HuH-7 (cell line): ENCODE results near the gene FOSL1.
A peak's percentile ranks its signal among the peaks of the same experiment; 100 is the strongest.

Source experiments
- DNase-seq: peaks from one replicate; pipeline ENCODE4 v3.0.0; 2011; ENCODE audit warnings: low spot score

Gene FOSL1

GRCh38 chr11:65882120-65883057 is 17.8 kb downstream of the FOSL1 start:
- DNase-seq, result no peak

GRCh38 chr11:65880844-65881421 is 19.3 kb downstream of the FOSL1 start:
- DNase-seq, result no peak

DNA sequence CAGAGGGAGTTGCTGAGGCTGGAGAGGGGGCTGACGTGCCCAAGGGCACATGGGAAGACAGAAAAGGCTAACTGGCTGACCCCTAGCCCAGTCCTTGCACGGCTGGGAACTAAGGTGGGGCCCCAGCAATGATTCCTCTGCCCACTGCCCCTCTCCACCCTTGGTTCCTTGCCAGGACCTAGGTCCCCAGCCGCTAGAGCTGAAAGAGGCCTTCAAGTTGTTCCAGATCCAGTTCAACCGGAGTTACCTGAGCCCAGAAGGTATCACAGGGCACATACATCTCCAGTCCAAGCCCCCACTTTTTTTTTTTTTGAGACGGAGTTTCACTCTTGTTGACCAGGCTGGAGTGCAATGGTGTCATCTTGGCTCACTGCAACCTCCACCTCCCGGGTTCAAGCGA is 20.2 kb downstream of the FOSL1 start:
- no peak for DNase-seq

DNA sequence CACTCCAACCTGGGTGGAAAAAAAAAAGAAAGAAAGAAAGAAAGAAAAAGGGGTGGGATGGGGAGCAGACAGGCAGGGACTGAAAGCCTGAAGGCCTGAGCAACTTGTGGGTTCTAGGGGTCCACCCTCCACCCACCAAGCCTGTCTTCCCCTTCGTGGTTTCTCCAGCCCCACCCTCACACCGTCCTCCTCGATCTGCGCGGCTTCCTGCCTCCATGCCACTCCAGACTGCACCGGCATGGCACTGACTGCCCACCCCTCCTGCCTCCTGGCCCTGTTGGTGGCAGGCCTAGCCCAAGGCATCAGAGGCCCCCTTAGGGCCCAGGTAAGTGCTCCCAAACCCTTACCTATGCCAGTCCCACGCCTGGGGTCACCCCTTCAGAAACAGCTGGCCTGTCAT is 20.6 kb downstream of the FOSL1 start, which contains the start of gene CTSW:
Gene CTSW (plus strand): TSS at position 221 of the 400 bp plus-strand sequence. CDS start 18 bp downstream, at position 239.
- DNase-seq, result no peak

GRCh38 chr11:65873318-65874156 is 26.7 kb downstream of the FOSL1 start:
- peak; percentile 97 for DNase-seq

DNA sequence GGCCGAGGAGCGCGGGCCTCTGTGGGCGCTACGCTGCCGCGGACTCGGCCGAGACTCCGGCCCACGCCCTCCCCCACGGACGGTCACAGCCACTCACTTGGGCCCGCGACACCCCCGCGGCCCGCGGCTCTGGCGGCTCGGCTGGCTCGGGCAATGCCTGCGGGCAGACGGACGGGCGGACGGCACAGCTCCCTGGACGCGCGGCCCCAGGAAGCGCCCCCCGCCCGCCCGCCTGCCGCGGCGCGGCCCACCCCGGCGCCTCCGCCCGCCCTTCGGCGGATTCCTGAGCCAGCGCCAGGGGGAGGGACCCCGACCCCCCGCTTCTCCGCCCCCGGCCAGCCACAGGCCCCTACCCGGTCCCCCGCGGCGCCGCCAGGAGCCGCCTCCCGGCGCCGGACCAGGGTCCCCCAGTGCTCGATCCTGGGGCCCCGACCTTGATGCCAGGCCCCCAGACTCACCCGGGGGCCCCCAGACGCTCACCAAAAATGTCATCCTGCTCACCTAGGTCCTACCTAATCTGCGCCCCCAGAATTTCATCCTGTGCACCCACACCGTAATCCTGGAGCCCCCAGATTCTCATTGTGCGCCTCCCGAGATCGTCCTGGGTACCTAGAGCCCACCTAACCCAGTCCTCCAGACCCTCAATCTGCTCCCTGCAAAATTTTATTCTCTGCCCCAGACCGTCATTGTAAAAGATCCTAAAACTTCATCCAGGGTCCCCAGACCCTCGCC is 27.4 kb downstream of the FOSL1 start, which contains the start of gene EFEMP2:
Gene EFEMP2 (minus strand): TSS at position 215 of the 732 bp plus-strand sequence. CDS start 446 bp downstream, outside the sequence.
- no peak for DNase-seq

DNA sequence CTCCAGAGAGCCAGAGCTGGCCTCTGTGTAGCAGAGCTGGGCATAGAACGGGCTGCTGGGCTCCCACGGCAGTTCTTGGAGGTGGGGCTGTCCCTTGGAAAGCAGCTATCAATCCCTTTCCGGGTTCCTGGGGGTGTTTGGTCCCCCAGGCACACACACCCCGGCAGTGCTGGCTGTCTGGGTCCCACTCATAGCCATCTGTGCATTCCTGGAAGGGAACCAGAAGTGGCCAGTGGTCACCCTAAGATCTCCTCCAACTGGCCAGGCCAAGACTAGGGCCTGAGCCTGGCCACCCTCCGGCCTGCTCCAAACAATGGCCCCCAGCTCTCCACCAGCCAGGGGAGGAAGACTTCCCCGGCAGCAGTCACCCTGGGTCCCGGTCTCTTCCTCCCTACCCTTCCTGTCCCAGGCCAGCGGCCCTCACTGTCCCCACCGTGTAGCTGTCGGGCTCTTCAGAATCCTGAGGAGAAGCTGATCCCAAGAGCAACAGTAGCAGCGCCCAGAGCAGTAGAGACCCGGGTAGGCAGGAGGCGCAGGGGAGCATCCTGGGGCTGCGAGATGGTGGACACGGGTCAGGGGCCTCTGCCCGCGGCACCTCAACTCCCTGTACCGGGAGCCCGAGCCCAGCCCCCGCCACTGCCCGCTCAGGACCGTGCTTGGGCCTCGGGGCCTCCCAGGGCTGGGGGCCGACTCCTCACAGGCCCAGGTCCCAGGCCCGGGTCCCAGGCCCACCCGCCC is 28.2 kb downstream of the FOSL1 start:
- peak; percentile 58 for DNase-seq

DNA sequence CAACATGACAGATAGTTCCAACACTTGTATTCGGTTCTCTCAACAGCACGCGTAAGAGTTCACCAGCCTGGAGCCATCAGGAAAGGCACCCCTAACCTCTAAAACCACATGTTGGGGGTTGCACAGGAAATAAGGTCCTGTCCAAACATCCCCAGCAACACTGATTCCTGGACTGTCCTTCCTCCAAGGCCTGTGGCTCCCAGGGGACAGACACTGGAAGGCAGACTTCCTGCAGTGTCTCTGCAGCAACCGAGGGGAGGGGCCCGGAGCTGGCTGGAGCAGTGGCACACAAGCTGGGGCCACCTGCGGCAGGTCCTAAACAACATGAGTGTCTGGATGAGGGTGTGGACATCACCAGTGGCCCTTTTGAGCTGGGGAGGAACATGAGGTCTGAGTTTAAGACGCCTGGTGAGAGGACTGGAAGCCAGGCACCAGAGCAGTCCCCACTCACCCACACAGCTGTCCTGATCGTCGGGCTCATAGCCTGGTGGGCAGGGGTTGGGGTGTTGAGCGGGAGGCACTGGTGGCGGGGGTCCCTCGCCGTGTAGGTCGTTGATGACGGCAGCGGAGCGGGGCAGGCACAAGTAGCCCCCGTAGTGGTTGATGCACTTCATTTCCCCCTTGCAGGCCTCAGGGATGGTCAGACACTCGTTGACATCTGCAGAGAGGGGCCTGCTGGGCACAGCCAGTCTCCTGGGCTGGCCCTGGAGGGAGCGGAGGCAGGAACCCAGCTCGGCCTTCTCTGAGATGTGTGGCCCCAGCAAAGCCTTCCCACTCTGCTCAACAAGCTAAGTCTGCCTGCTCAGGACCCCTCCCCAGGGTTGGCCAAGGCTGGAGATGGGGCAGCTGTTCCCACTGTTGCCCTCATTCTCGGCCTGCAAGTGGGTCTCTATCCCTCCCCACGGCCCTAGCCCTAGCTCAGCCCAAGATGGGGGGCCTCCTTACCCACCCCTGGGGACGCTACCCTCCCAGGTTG is 29.2 kb downstream of the FOSL1 start:
- no peak for DNase-seq

DNA sequence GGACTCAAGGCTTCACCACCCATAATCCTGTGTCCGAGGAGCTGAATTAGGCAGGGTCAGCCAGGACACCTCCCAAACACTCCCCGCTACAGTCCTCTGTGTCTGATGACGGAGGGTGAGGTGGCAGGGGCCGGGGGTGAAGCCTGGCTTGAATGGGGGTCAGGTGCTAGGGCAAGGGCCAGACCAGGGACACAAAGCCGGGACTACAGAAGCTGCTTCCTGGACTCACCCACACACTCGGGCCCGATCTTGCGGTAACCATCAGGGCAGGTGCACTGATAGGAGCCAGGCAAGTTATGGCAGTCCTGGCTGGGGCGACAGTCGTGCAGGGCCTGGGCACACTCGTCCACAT is 29.9 kb downstream of the FOSL1 start:
- DNase-seq, result no peak

DNA sequence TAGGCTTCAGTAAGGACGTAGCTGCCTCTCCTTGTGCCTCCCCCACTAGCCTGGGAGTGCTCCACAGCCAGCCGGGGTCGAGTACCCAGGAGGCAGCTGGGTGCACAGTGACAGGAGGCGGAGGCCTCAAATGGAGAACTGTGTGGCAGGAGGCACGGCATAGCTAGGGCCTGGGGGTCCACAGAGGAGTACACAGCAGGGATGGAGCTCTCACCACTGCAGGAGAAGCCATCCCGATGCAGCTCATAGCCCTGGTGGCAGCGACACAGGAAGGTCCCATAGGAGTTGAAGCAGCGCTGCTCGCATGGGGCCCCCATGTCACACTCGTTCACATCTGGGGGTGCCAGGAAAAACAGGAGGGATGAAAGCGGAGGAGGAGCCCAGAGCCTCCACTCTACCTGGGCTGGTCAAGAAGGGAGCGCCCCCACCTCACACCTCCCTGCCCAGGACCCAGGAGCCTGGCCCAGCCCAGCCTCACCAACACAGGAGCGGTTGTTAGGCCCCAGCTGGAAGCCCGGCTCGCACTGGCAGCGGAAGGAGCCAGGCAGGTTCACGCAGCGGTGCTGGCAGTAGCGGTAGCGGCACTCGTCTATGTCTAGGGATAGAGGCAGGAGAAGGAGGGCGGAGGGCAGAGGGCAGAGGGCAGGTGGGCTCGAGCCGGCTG is 30.4 kb downstream of the FOSL1 start:
- no peak for DNase-seq

GRCh38 chr11:65868907-65869306 is 31.3 kb downstream of the FOSL1 start:
- no peak for DNase-seq

DNA sequence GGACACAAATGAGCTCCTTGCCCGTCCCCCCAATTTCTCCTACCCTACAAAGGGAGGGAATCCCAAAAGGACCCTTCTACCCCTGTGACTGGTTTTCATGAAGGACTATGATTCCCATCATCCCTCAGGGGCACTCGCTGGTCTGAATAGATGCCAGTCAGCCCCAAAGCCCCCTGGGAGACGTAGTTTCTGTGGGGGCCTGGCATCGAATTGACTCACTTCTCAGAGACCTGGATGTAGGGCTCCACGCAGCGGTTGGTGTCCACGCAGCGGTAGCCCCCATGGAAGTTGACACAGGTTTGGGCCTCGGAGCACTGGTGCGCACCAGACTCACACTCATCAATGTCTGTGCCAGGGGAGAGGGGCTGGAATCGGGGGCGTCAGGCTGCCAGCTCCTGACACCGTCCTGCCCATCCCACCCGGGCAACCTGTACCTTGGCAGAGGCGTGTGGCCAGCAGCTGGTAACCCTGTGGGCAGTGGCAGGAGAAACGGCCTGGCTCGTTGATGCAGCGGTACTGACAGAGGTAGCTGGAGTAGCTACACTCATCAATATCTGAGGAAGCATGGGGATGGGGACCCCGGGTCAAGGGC is 32.0 kb downstream of the FOSL1 start:
- DNase-seq, result no peak

DNA sequence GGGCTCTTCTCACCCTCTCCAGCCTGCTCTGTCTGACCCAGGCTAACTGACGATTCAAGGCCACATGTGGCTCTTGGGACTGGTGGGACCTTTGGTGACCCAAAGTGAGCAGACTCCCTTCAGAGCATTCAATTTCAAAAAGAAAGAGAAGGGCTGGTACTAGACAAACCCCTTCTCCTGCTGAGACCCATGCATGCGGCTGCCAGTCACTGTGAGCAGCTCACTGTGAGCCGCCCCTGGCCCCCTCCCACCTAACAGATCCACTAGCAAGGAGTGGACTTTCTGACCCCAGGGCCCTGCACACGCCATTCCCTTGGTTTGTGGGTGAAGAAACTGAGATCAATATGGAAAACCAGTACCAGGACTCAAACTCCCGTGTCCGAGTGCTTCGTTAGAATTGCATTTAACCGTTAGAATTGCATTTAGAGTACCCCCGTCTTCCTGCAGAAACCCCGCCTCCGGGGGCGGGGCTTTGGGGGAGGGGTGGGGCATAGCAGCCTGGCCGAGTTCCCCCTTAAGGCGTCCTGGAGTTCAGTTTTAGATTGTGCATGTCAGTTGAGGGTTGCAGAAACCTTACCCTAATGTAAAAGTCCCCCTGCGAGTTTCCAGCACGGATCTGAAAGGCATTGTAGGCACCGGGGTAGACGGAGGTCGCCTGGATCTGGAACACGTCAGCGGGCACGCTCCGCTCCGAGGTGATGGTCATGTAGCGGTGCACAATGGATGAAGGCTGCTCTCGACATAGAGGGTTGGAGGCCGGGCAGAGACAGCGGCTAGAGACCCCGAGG is 32.7 kb downstream of the FOSL1 start:
- DNase-seq, result no peak

DNA sequence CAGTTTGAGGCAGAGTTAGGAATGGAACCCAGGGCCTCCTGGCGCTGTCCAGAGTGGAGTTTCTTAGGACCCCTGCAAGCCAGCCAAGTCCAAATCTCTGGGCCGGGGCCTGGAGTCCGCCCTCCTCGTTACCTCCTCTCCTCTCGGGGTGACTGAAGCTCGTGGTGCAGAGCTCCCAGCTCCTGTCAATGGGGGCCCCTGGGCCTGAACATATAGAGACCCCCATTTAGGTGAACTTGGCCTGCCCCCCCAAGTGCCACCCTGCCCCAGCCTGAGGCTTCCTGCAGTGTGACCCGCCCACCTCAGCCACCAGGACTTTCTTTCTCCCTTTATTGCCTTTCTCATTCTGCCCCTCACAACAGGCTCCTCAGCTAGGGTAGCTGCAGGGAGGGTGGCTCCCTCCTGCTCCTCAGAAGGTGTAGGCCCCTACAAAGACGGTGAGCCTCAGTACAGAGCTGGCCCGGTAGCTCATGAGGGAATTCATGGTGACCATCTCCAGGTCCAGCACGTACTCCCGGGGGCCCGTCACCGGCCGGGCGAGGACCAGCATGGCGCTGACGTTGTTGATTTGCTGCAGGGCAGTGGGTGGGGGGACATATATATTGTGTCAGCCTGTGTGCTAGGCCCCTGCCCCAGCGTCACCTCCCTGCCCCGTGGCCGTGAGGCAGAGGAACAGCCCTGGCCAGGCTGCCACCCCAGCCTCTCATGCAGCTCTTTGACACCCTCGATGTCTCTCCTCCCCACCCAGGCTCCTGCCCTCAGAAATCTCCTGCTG is 33.5 kb downstream of the FOSL1 start:
- DNase-seq, result no peak

- DNase-seq, result no peak
Observed at GRCh38 chr11:65865550-65866172, 34.5 kb downstream of the FOSL1 start.

- DNase-seq, result no peak
Observed at GRCh38 chr11:65864706-65865471, 35.3 kb downstream of the FOSL1 start.
